GM21786 (cell line): Measurements from ENCODE around the gene C1R.
"Not testable (repeated sequence)": the region's sequence is repeated elsewhere in the genome, so short reads cannot be mapped to it uniquely, and the experiment has no call there.

Experiments
- ATAC-seq: cut with Tn5 transposase; IDR thresholded peaks from one replicate; pipeline ENCODE4 v1.9.1; 2021; ENCODE audit not compliant: unreplicated experiment

C1R gene

DNA sequence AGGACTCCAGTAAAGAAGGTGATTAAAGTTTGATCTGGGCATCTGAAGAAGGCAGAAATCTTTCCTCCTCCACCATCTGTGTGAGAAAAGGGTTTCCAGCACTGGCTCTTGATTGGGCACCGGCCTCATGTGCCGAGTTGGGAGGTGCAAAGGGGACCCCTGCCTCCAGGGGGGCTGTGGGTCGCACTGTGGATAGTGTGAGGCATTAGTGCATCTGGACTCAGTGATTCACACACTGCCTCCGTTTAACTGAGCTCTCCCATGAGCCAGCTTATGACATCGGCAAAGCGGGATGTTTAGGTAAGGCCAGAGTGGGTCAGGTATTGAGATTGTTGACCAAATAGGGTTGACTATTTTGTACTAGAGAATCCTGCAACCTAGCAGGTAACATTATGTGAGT is 22.9 kb downstream of the C1R start:
- no peak for ATAC-seq

DNA sequence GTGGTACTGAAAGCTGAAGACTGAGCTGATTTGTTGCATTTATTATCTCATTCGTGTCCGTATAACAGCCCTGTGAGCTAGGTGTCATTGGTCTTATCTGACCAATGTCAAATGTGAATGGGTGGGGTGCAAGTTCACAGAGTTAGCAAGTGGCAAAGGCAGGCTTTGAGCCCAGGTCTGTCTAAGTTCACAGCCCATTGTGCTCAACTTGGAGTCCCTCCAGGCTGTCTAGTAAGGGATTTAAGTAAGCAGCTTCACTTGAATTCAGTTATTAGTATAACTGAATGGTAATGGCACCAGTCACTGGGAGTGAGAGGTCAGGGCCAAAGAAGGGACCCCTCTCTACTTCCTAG is 23.3 kb downstream of the C1R start:
- ATAC-seq: no peak

DNA sequence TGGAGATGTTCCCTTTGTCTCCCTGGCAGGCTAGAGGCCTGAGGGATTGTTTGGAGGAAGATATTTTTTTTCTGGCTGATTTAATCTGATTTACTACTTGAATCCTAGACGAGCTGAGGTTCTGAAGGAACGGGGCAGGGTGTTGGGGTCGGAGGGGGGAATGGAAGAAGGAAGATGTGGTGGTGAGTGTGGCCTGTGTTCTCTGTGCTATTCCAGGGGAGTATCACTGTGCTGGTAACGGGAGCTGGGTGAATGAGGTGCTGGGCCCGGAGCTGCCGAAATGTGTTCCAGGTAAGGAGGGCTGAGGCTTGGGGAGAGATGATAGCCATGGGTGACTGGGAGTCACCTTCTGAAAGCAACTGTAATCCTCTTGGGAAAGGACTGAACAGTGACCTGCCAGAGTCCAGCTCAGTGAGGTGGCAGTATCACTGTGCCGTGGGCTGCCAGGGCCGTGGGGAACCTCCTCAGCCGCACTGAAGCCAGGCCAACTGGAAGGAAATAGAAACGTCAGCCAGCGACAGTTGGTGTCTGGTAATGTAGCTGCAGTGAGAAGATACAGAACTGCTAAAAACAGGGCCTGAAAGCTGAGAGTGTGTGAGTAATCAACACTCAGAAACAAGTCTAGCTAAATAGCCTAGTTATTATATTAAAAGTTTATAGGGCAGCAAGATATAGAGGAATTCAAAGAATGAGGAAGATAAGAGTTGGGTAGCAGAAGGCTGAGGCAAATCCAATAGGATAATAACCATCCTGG is 23.8 kb downstream of the C1R start:
- ATAC-seq: no peak

DNA sequence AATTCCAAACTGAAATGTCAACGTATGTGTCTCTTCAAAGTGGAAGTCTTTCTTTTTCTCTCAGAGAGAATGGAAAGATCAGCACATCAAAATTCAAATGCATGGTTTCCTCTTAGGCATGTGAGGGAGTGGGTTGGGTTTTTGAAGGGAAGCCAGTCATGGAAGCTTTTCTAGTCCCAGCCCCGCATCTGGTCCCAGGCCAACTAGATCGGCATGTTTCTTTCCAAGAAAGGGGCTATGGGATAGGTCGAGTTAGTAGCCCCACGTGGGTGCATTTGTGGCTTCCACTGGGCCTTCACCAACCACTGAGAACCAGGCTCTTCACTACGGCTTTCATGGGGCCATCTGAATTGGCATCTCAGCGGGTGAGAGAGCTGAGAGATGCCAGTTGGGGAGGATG is 25.1 kb downstream of the C1R start:
- ATAC-seq: no peak

DNA sequence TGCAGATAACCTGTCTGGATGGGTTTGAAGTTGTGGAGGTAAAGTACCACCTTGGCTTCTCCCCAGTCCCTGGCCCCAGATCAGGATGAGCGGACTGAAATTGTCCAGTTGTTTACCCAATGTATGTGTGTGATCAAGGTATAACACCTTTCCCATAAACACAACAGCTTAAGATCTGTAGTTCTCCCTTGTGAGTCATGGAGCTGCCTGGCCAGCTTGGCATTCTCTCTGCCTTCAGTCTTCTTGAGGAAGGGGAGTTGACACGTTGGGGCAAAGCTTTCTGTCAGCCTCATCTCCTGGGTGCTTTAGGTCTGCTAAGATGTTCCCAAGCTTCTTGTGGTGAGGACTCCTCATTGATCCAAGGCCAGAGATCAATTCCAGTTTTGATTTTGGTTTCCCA is 25.6 kb downstream of the C1R start:
- ATAC-seq: no peak

DNA sequence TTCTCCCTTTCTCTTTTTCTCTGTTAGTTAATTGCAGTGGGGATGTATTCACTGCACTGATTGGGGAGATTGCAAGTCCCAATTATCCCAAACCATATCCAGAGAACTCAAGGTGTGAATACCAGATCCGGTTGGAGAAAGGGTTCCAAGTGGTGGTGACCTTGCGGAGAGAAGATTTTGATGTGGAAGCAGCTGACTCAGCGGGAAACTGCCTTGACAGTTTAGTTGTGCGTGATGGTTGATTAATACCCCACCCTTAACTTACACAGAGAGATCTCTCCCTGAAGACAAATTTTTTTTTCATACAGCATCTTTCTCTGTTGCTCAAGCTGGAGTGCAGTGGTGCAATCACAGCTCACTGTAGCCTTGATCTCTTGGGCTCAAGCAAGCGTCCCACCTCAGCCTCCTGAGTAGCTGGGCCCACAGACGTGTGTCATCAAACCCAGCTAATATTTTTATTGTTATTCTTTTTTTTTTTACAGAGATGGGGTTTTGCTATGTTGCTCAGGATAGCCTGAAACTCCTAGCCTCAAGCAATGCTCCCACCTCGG is 27.1 kb downstream of the C1R start:
- ATAC-seq: no peak

DNA sequence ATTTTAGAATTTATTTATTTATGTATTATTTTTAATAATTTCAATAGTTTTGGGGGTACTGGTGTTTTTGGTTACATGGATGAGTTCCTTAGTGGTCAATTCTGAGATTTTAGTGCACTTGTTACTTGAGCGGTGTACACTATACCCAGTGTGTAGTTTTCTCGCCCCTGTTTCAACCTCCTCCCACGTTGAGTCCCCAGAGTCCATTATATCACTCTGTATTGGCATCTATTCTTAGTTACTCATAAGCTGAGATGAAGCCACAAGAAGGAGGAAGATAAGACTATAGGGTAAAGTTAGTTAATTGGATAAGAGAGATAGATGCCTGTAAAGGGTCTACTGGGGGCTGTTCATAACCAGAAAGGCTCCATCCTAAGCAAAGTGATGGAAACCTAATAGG is 27.7 kb downstream of the C1R start:
- no peak for ATAC-seq

DNA sequence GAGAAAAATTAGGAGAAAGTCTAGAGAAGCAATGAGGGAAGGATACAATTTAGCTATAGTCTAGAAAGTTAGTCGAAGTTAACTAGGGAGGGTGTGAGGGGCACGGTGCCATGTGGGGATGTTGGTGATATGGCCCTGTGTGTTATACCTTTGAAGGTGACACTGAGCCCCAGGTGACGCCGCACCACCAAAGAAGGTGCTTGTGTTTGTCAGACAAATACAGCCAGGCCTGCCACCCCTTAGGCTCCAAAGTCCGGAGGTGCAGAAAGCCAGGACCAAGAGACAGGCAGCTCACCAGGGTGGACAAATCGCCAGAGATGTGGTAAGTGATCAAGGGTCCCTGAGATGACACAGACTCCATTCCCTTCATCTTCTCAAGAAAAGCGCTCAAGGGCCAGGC is 30.6 kb downstream of the C1R start:
- no peak for ATAC-seq

DNA sequence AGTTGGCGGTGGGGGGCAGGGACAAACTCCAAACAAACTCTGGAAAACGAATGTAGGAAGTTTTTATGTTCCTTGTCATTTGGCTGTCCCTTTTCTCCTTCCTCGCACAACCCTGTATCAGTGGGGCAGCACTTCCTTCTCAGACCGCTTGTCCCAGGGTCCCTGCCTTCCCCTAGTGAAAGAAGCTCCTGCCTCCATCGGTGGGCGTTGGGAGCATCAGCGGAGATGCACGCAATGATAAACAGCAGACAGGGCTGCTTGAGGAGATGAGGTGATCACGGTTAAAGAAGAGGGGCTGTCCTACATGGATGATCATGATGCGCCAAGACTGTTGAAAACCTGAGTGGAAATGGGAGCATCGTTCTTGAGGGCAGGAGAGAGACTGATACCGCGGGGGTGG is 31.1 kb downstream of the C1R start:
- ATAC-seq: no peak

DNA sequence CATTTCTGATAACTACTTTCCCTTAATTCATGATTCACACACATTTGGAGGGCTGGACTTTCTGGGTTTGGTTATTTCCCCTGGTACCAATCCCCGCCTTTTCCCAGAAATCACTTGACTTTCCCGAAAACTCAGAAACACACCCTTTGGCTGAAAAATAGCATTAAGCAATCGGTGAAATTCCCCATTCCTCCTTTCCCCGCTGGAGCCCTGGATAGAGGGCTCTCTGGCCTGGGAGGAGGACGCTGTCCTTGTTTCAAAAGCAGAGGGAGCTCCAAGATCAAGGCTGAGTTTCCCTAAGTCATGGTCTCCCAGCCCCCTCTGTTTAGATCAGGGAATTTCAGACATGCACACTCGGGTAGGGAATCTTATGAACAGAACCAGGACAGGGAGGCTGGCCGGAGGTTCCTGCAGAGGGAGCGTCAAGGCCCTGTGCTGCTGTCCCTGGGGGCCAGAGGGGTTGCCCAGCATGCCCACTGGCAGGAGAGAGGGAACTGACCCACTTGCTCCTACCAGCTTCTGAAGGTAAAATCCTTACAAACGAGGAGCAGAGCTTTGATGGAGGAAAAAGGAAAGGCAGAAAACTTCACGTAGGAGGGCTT is 31.8 kb downstream of the C1R start, which contains the start of gene C1S:
Gene C1S, plus strand, starts transcription at position 366 of the 602 bp plus-strand sequence. CDS start 1,195 bp downstream, outside the sequence.
- ATAC-seq: no peak

DNA sequence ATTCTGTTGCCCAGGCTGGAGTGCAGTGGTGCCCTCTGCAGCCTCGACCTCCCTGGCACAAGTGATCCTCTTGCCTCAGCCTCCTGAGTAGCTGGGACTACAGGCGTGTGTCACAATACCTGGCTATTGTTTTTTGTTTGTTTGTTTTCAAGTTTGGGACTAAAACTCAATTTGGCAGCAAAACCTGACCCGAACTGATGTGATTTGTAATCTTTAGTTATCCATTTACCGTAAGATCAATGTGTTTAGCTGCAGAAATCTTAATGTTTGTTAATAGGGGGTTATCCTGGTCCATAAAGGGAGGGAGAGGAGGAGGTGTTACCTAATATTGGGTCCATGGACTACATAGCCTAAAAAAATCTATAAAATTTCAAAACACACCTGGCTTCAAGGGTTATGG is 32.5 kb downstream of the C1R start:
- ATAC-seq: no peak

DNA sequence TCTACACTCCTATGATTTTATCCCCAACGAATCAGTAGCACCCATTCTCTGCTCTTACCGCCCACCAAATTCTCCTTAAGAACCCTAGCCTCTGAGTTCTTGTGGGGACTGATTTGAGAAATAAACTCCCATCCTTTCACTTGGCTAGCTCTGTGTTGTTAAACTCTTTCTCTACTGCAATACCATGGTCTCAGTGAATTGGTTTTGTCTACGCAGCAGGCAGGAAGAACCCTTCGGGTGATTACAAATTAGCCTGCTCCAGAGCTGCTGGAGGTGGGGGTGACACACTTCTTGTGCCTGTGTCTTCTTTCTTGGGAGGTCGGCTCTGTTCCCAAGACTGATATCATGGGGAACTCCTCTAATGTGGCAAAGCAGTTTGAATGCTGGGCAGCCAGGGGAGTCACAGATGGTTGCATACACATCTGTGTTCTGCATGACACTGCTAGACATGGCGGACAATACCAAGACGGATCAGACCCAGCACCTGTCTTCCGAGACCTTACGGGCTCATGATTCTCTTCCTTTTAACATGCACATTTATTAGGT is 33.3 kb downstream of the C1R start:
- ATAC-seq: no peak

DNA sequence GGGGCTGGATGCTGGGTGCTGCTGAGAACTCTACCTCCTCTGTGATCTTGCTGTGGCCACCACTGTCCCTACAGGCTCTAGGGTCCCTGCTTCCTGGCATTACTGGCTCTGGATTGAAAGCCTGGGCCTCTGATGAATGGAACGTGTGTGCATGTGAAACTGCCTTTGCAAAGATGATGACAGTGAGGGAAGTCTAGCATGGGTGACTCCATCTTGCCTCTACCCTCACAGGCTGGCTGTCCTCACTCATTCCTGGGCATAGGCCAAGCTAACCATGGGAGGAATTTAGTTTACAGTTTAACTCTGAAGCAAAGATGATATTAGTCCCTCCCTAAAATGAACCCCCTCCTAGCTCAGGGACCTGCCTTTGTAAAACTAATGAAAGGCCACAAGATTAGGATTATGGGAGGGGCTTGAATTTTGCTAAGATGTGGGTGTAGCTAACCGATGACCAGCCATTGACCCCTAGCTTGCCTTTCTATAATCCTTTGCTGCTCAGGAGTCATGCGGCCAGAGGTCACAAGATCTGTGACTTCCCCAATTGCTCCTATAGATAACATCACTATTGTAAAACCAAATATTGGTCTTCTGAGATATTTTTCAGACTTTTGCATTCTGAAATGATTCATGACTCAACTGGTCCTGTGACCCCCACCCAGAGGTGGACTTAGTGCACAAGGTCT is 33.9 kb downstream of the C1R start:
- ATAC-seq: no peak

DNA sequence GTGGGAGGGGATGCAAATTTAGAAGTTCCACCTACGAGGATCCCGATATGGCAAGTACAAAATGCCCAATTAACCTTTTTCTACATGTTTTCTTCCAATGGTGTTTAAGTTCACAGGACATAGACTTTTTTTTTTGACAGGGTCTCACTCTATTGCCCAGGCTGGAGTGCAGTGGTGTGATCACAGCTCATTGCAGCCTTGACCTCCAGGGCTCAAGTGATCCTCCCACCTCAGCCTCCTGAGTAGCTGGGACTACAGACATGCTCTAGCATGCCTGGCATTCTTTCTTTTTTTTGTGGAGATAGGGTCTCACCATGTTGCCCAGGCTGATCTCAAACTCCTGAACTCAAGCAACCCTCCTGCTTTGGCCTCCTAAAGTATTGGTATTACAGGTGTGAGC is 36.5 kb downstream of the C1R start:
- not testable (repeated sequence) for ATAC-seq

DNA sequence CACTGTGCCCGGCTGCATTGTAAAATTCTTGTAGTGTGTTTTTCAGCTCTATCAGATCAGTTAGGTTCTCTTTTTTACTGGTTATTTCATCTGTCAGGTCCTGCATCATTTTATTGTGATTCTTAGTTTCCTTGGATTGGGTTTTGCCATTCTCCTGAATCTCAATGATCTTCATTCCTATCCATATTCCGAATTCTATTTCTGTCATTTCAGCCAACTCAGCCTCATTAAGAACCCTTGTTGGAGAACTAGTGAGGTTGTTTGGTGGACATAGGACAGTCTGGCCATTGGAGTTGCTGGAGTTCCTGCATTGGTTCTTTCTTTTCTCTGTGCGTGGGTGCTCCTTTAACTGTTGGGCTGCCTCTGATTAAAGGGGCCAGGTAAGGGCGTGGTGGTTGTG is 37.3 kb downstream of the C1R start:
- no peak for ATAC-seq

DNA sequence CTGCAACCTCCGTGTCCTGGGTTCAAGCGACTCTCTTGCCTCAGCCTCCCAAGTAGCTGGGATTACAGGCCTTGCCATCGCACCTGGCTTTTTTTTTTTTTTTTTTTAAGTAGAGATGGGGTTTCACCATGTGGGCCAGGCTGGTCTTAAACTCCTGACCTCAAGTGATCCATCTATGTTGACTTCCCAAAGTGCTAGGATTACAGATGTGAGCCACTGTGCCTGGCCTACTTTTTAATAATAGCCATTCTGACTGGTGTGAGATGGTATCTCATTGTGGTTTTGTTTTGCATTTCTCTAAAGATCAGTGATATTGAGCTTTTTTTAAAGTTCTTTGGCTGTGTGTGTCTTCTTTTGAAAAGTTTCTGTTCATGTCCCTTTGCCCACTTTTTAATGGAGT is 42.3 kb downstream of the C1R start:
- not testable (repeated sequence) for ATAC-seq

DNA sequence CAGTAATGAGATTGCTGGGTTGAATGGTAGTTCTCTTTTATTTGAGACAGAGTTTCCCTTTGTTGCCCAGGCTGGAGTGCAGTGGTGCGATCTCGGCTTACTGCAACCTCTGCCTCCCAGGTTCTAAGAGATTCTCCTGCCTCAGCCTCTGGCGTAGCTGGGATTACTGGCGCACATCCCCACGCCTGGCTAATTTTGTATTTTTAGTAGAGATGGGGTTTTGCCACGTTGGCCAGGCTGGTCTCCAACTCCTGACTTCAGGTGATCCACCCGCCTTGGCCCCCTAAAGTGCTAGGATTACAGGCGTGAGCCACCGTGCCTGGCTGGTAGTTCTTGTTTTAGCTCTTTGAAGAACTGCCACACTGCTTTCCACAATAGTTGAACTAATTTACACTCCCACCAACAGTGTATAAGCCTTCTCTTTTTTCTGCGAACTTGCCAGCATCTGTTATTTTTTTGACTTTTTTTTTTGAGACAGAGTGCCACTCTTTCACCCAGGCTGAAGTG is 42.7 kb downstream of the C1R start:
- ATAC-seq: not testable (repeated sequence)

DNA sequence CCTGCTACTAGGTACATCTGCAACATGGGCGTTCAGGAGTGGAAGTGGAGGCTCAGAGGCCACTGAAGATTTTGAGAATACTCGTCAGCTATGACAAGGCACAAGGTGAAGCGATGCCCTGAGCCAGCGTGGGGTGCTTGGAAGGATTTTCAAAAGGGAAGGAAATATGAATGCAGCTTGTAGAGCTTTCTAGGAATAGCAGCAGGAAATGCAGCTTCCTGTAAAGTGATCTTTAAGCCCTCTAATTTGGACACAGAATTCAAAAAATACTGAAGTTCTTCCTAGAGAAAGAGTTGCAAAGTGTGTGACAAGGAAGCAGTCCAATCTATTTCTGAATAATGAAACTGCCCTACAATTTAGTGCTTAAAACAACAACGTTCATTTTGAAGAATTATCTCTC is 44.9 kb downstream of the C1R start:
- no peak for ATAC-seq

DNA sequence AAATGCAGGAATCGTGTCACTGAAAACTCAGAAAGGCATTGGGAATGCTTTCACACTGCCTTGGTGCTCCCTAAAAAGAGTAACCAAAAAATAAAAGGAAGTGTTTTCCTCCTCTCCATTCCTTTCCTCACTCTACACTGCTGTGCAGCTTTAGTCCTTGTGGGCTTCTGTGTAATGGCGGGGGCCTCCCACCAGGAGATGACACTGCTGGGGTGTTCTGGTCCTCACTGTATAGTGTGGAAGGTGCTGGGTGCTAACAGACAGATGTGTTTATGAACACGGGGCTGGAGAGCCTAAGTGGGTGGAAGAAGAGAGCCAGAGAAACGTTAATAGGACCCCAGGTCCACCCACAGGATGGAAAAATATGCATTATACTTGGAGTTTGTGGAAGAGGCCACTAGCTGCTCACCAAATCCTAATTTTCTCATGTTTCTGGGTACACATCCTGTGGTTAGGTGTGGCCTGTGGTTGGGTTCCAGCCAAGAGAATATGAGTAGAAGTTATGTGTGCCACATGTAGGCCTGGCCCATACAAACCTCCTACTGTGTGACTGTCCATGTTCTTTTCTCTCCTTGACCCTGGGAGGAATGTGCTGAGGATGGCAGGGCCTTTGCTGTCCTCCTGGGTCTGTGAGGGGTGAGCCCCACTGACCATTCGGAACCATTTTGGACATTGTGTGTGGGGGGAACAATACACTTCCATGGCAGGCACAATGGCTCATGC is 45.7 kb downstream of the C1R start:
- no peak for ATAC-seq

DNA sequence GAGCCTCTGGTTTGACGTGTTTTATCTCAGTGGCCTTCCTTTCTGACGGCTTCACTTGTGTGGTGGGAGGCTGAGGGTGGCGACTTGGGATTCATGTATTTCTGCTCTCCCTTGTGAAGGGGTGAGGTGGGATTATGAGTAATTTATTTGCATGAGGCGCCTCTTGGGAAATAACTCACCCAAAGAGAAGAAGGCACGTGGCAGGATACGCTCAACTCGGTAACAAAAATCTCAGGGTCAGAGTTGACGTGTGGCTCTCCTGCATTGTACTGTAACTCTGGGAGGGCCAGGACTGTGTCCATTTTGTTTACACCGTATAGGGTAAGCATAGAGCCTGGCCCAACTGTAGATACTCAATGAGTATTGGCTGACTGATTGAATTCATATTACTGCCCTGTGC is 46.3 kb downstream of the C1R start:
- no peak for ATAC-seq

DNA sequence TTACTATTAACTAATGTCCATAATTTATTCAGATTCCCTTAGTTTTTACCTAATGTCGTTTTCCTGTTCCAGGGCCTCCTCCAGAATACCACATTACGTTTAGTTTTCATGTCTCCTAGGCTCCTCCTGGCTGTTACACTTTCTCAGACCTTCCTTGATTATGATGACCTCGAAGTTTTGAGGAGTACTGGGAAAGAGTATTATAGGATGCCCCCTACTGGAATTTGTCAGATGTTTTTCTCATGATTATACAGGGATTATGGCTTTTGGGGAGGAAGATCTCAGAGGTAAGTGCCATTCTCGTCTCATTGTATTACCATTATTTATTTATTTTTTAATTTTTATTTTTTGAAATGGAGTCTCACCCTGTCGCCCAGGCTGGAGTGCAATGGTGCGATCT is 49.4 kb downstream of the C1R start:
- no peak for ATAC-seq
